OCI-LY1 (cell line): ENCODE data around the gene FOXN3.

Source experiments
- EZH2 ChIP-seq: fragments of 200-600 bp; sonication (generic), shearing (Covaris generic); IDR thresholded peaks from 2 replicates; pipeline ENCODE4 v1.8.0; 2017; ENCODE audit warnings: borderline replicate concordance, mixed run types, mild to moderate bottlenecking, antibody characterized with exemption, low read length, moderate library complexity, mixed read lengths
- TF ChIP-seq, protein P1 (sequence below): fragments of 200-600 bp; sonication (generic), shearing (Covaris generic); IDR thresholded peaks from 2 replicates; pipeline ENCODE4 v1.5.1; 2017; ENCODE audit warnings: mild to moderate bottlenecking, antibody characterized with exemption, low read length, moderate library complexity, mixed read lengths

GRCh38 chr14:89291351-89291940 lies 125.6 kb downstream of the FOXN3 start:
- TF ChIP-seq, protein P1, sequence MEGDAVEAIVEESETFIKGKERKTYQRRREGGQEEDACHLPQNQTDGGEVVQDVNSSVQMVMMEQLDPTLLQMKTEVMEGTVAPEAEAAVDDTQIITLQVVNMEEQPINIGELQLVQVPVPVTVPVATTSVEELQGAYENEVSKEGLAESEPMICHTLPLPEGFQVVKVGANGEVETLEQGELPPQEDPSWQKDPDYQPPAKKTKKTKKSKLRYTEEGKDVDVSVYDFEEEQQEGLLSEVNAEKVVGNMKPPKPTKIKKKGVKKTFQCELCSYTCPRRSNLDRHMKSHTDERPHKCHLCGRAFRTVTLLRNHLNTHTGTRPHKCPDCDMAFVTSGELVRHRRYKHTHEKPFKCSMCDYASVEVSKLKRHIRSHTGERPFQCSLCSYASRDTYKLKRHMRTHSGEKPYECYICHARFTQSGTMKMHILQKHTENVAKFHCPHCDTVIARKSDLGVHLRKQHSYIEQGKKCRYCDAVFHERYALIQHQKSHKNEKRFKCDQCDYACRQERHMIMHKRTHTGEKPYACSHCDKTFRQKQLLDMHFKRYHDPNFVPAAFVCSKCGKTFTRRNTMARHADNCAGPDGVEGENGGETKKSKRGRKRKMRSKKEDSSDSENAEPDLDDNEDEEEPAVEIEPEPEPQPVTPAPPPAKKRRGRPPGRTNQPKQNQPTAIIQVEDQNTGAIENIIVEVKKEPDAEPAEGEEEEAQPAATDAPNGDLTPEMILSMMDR = no peak
- TF ChIP-seq EZH2 = no peak
